DND-41 (cell line): Measurements from ENCODE around the gene CIZ1.

Source experiments
- ATAC-seq: fragments of 200-7000 bp; cut with Tn5 transposase; 3 replicates; pipeline ENCODE4 v1.9.1; 2021; ENCODE audit warnings: low read depth; ENCODE audit not compliant: insufficient read depth
- DNase-seq: peaks from one replicate; pipeline ENCODE4 v3.0.0-alpha.2; 2020
- H2AFZ ChIP-seq: 2 replicates; pipeline ENCODE4 v1.6.0; 2012; ENCODE audit warnings: low read depth, low read length
- H3K27ac ChIP-seq: 2 replicates; pipeline ENCODE4 v1.5.1; 2012; ENCODE audit warnings: low read length, inconsistent platforms
- H3K27me3 ChIP-seq: fragments of 200-600 bp; sonication (generic); 2 replicates; pipeline ENCODE4 v1.6.0; 2012; ENCODE audit warnings: low read length, mild to moderate bottlenecking, inconsistent platforms; ENCODE audit not compliant: insufficient read depth, poor library complexity
- H3K36me3 ChIP-seq: 2 replicates; pipeline ENCODE4 v1.5.1; 2012; ENCODE audit warnings: low read length, inconsistent platforms; ENCODE audit not compliant: insufficient read depth
- H3K4me1 ChIP-seq: 2 replicates; pipeline ENCODE4 v1.5.1; 2012; ENCODE audit warnings: mild to moderate bottlenecking, low read length; ENCODE audit not compliant: insufficient read depth
- H3K4me2 ChIP-seq: 2 replicates; pipeline ENCODE4 v1.6.0; 2012; ENCODE audit warnings: mild to moderate bottlenecking, moderate library complexity, low read length, inconsistent platforms; ENCODE audit not compliant: insufficient read depth
- H3K4me3 ChIP-seq, 2 experiments: fragments of 200-600 bp in 1 of 2; shearing (Covaris generic) in 1 of 2; 2 replicates each; pipeline ENCODE4 v1.5.1; 2012 to 2016; ENCODE audit warnings: inconsistent platforms in 2 of 2, low read length in 2 of 2, mild to moderate bottlenecking in 2 of 2, low read depth in 1 of 2, moderate library complexity in 1 of 2
- H3K79me2 ChIP-seq: 2 replicates; pipeline ENCODE4 v1.6.0; 2012; ENCODE audit warnings: low read length, inconsistent platforms; ENCODE audit not compliant: insufficient read depth
- H3K9ac ChIP-seq: 2 replicates; pipeline ENCODE4 v1.6.0; 2012; ENCODE audit warnings: low read depth, mild to moderate bottlenecking, inconsistent platforms, low read length, moderate library complexity
- H3K9me3 ChIP-seq: 2 replicates; pipeline ENCODE4 v1.5.1; 2012; ENCODE audit warnings: low read length, moderate library complexity, mild to moderate bottlenecking, inconsistent platforms; ENCODE audit not compliant: insufficient read depth, severe bottlenecking
- H4K20me1 ChIP-seq: 2 replicates; pipeline ENCODE4 v1.6.0; 2012; ENCODE audit warnings: low read length; ENCODE audit not compliant: insufficient read depth
- CTCF ChIP-seq: IDR thresholded peaks from 2 replicates; pipeline ENCODE4 v1.5.1; 2012; ENCODE audit warnings: borderline replicate concordance, low read length, moderate library complexity, mild to moderate bottlenecking; ENCODE audit not compliant: poor library complexity, severe bottlenecking; ENCODE audit errors: extremely low read depth
- EZH2 ChIP-seq: IDR thresholded peaks from 3 replicates; pipeline ENCODE4 v1.6.1; 2012; ENCODE audit warnings: borderline replicate concordance, low read depth, mild to moderate bottlenecking, moderate library complexity, low read length, inconsistent platforms; ENCODE audit not compliant: severe bottlenecking

CIZ1 gene

GRCh38 chr9:128213746-128214497 is 22.6 kb upstream of the CIZ1 start:
- TF ChIP-seq EZH2 (no peak), CTCF (no peak)
- Histone ChIP-seq H3K27me3 (no peaks in the 10 kb centered on the region), H3K79me2 (no peaks in the 10 kb centered on the region), H3K4me3 (no peak overlapping the region), H3K4me1 (no peaks in the 10 kb centered on the region), H4K20me1 (no peaks in the 10 kb centered on the region; the same call in 1 of the 2 replicates), H3K4me2 (no peak overlapping the region), H3K9me3 (no peaks in the 10 kb centered on the region), H2AFZ (no peak overlapping the region), H3K9ac (no peak overlapping the region), H3K27ac (no peak overlapping the region), H3K36me3 (0 out of 2 replicates have a peak, but pooled peaks cover 1% of the 10 kb centered on the region)
- ATAC-seq (no peak), DNase-seq (no peak)

DNA sequence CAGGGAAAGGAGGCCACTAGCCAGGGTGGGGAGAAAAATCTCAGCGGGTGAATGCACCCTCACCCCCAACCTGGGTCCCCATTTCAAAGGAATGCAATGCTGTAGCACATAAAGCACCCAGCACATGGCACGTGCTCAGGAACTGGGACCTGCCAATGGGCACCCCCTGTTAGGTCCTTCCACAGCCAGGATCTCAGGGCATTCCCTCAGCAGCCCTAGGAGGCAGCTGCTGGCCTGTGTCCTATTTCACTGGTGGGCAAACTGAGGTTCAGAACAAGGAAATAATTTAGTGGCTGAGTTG is 20.6 kb upstream of the CIZ1 start:
- no peak for ATAC-seq
- H3K9ac ChIP-seq = no peak overlapping the region
- no peak for TF ChIP-seq EZH2
- TF ChIP-seq CTCF = no peak

GRCh38 chr9:128211186-128211980 is 20.0 kb upstream of the CIZ1 start:
- DNase-seq = no peak
- H4K20me1 ChIP-seq = no peaks in the 10 kb centered on the region; the same call in 1 of the 2 replicates
- TF ChIP-seq CTCF (no peak), EZH2 (no peak)
- no peak overlapping the region for H3K9ac ChIP-seq
- H3K9me3 ChIP-seq = no peaks in the 10 kb centered on the region
- no peak overlapping the region for H2AFZ ChIP-seq
- ATAC-seq = no peak
- H3K4me2 ChIP-seq = no peak overlapping the region
- no peaks in the 10 kb centered on the region for H3K27me3 ChIP-seq
- H3K4me1 ChIP-seq = no peaks in the 10 kb centered on the region
- H3K27ac ChIP-seq = no peak overlapping the region
- H3K4me3 ChIP-seq = no peak overlapping the region
- H3K36me3 ChIP-seq = no peaks in the 10 kb centered on the region
- no peaks in the 10 kb centered on the region for H3K79me2 ChIP-seq

More for the DNA sequence above, 20.6 kb upstream of the CIZ1 start:
- no peaks in the 10 kb centered on the region for H3K9me3 ChIP-seq
- DNase-seq = no peak
- no peaks in the 10 kb centered on the region; the same call in 1 of the 2 replicates for H4K20me1 ChIP-seq
- H3K4me1 ChIP-seq = no peaks in the 10 kb centered on the region
- H3K4me2 ChIP-seq = no peak overlapping the region
- H2AFZ ChIP-seq = no peak overlapping the region
- no peaks in the 10 kb centered on the region for H3K36me3 ChIP-seq
- H3K27ac ChIP-seq = no peak overlapping the region
- no peaks in the 10 kb centered on the region for H3K27me3 ChIP-seq
- no peak overlapping the region for H3K4me3 ChIP-seq
- H3K79me2 ChIP-seq = no peaks in the 10 kb centered on the region
